ENCODE measurements around the gene MAML2.

Gene MAML2

DNA sequence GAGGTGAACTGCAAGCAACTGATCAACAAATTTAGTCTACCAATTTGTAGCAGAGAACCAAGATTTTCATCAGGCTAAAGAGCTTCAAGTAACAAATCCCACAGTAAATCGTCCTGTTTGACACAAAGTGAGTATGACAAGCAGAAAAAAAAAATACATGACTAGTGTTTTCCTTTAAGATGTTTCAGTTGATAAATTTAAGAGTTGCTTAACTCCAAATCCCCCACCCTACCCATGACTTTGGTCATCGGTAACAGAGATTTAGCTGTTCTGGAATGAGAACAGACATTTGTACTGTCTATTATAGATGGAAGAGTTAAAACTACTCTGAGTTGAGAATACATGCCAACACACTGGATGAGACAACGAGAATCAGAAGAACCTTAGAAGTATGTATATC, 254.1 kb downstream of the MAML2 start:
- Histone ChIP-seq H3K27me3 (ENCODE audit: insufficient read depth, poor library complexity, severe bottlenecking) (no peaks in the 10 kb centered on the region), H3K4me3 (ENCODE audit: severe bottlenecking) (no peak overlapping the region), H3K27ac (ENCODE audit: poor library complexity, severe bottlenecking) (no peak overlapping the region), H3K36me3 (ENCODE audit: low read depth) (no peaks in the 10 kb centered on the region), H3K9me3 (ENCODE audit: severe bottlenecking) (no peaks in the 10 kb centered on the region), H3K4me1 (ENCODE audit: insufficient read depth, poor library complexity, severe bottlenecking) (no peaks in the 10 kb centered on the region)
- DNase-seq (ENCODE audit: low spot score) (no peak), ATAC-seq (ENCODE audit: low read depth) (no peak)
- TF ChIP-seq, protein P1, sequence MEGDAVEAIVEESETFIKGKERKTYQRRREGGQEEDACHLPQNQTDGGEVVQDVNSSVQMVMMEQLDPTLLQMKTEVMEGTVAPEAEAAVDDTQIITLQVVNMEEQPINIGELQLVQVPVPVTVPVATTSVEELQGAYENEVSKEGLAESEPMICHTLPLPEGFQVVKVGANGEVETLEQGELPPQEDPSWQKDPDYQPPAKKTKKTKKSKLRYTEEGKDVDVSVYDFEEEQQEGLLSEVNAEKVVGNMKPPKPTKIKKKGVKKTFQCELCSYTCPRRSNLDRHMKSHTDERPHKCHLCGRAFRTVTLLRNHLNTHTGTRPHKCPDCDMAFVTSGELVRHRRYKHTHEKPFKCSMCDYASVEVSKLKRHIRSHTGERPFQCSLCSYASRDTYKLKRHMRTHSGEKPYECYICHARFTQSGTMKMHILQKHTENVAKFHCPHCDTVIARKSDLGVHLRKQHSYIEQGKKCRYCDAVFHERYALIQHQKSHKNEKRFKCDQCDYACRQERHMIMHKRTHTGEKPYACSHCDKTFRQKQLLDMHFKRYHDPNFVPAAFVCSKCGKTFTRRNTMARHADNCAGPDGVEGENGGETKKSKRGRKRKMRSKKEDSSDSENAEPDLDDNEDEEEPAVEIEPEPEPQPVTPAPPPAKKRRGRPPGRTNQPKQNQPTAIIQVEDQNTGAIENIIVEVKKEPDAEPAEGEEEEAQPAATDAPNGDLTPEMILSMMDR (IDR thresholded peaks at IDR 0.05; ENCODE audit: poor library complexity, severe bottlenecking) = no peak

- no peaks in the 10 kb centered on the region for H3K36me3 ChIP-seq (ENCODE audit: low read depth)
Observed at GRCh38 chr11:96086111-96086510, 256.9 kb downstream of the MAML2 start.

GRCh38 chr11:96085319-96085930, 257.6 kb downstream of the MAML2 start:
- no peaks in the 10 kb centered on the region for H3K9me3 ChIP-seq (ENCODE audit: severe bottlenecking)
- no peaks in the 10 kb centered on the region for H3K27me3 ChIP-seq (ENCODE audit: insufficient read depth, poor library complexity, severe bottlenecking)
- ATAC-seq (ENCODE audit: low read depth) (no peak), DNase-seq (ENCODE audit: low spot score) (no peak)
- TF ChIP-seq, protein P1 (IDR thresholded peaks at IDR 0.05; ENCODE audit: poor library complexity, severe bottlenecking) = no peak
- no peaks in the 10 kb centered on the region for H3K4me1 ChIP-seq (ENCODE audit: insufficient read depth, poor library complexity, severe bottlenecking)
- no peaks in the 10 kb centered on the region for H3K36me3 ChIP-seq (ENCODE audit: low read depth)
- no peak overlapping the region for H3K4me3 ChIP-seq (ENCODE audit: severe bottlenecking)
- H3K27ac ChIP-seq (ENCODE audit: poor library complexity, severe bottlenecking) = no peak overlapping the region

More at GRCh38 chr11:96086111-96086510, 256.9 kb downstream of the MAML2 start:
- ATAC-seq (ENCODE audit: low read depth) (no peak), DNase-seq (ENCODE audit: low spot score) (no peak)
- Histone ChIP-seq H3K4me1 (ENCODE audit: insufficient read depth, poor library complexity, severe bottlenecking) (no peaks in the 10 kb centered on the region), H3K27ac (ENCODE audit: poor library complexity, severe bottlenecking) (no peak overlapping the region), H3K27me3 (ENCODE audit: insufficient read depth, poor library complexity, severe bottlenecking) (no peaks in the 10 kb centered on the region), H3K4me3 (ENCODE audit: severe bottlenecking) (no peak overlapping the region), H3K9me3 (ENCODE audit: severe bottlenecking) (no peaks in the 10 kb centered on the region)
- TF ChIP-seq, protein P1 (IDR thresholded peaks at IDR 0.05; ENCODE audit: poor library complexity, severe bottlenecking) = no peak

- no peak overlapping the region for H3K4me3 ChIP-seq (ENCODE audit: severe bottlenecking)
- DNase-seq (ENCODE audit: low spot score) = no peak
Observed at GRCh38 chr11:96084610-96085318, 258.2 kb downstream of the MAML2 start.

More at GRCh38 chr11:96084610-96085318, 258.2 kb downstream of the MAML2 start:
- no peaks in the 10 kb centered on the region for H3K36me3 ChIP-seq (ENCODE audit: low read depth)
- H3K27ac ChIP-seq (ENCODE audit: poor library complexity, severe bottlenecking) = no peak overlapping the region
- TF ChIP-seq, protein P1 (IDR thresholded peaks at IDR 0.05; ENCODE audit: poor library complexity, severe bottlenecking) = no peak
- no peaks in the 10 kb centered on the region for H3K9me3 ChIP-seq (ENCODE audit: severe bottlenecking)
- no peaks in the 10 kb centered on the region for H3K27me3 ChIP-seq (ENCODE audit: insufficient read depth, poor library complexity, severe bottlenecking)
- ATAC-seq (ENCODE audit: low read depth) = no peak
- no peaks in the 10 kb centered on the region for H3K4me1 ChIP-seq (ENCODE audit: insufficient read depth, poor library complexity, severe bottlenecking)

All from RWPE2 (cell line).